AG04449 (cell line): ENCODE measurements around the gene GRIN3B.

Experiments used
- CTCF ChIA-PET: fragments of 350-600 bp; formaldehyde crosslinking; extraction: SDS; loops from one replicate; lab custom pipeline; 2021; ENCODE audit warnings: antibody characterized with exemption; lab: Yijun Ruan, JAX
- POLR2A ChIA-PET: fragments of 400-600, 350-600 bp; formaldehyde crosslinking; extraction: SDS; loops from one replicate; lab custom pipeline; 2020; ENCODE audit warnings: antibody characterized with exemption, inconsistent platforms; lab: Yijun Ruan, JAX
- DNase-seq: peaks from one replicate; pipeline ENCODE4 v3.0.0-alpha.2; 2010; ENCODE audit warnings: low read depth, low spot score
- H3K4me3 ChIP-seq: 2 replicates; pipeline ENCODE4 v1.5.1; 2011; ENCODE audit warnings: low read depth, mild to moderate bottlenecking, control low read depth, low read length
- TF ChIP-seq, protein P1 (sequence below): IDR thresholded peaks from one replicate; pipeline ENCODE4 v1.5.1; 2011; ENCODE audit warnings: mild to moderate bottlenecking, moderate library complexity, low read length, control low read depth, inconsistent platforms; ENCODE audit not compliant: insufficient read depth; ENCODE audit errors: missing control alignments

GRIN3B gene

DNA sequence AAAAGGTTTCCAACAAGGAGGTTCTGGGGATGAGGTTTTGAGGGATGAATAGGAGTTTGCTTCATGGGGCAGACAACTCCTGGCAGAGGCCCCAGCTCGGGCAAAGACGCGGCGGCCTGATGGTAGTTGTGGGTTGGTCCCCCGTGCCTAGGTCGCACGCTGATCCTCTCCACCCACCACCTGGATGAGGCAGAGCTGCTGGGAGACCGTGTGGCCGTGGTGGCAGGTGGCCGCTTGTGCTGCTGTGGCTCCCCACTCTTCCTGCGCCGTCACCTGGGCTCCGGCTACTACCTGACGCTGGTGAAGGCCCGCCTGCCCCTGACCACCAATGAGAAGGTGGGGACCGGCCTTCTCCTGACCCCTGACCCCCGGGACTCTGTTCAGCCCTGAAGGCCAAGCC lies 51.6 kb downstream of the GRIN3B start:
- TF ChIP-seq, protein P1, sequence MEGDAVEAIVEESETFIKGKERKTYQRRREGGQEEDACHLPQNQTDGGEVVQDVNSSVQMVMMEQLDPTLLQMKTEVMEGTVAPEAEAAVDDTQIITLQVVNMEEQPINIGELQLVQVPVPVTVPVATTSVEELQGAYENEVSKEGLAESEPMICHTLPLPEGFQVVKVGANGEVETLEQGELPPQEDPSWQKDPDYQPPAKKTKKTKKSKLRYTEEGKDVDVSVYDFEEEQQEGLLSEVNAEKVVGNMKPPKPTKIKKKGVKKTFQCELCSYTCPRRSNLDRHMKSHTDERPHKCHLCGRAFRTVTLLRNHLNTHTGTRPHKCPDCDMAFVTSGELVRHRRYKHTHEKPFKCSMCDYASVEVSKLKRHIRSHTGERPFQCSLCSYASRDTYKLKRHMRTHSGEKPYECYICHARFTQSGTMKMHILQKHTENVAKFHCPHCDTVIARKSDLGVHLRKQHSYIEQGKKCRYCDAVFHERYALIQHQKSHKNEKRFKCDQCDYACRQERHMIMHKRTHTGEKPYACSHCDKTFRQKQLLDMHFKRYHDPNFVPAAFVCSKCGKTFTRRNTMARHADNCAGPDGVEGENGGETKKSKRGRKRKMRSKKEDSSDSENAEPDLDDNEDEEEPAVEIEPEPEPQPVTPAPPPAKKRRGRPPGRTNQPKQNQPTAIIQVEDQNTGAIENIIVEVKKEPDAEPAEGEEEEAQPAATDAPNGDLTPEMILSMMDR = no peak
- H3K4me3 ChIP-seq = no peak overlapping the region
- ChIA-PET POLR2A (no interaction called here), CTCF (interaction anchor here (1.7 kb wide), 1 partner anchor 13 kb away, joined by 5 read pairs; no protein-coding TSS in a partner anchor)
- DNase-seq = no peak

DNA sequence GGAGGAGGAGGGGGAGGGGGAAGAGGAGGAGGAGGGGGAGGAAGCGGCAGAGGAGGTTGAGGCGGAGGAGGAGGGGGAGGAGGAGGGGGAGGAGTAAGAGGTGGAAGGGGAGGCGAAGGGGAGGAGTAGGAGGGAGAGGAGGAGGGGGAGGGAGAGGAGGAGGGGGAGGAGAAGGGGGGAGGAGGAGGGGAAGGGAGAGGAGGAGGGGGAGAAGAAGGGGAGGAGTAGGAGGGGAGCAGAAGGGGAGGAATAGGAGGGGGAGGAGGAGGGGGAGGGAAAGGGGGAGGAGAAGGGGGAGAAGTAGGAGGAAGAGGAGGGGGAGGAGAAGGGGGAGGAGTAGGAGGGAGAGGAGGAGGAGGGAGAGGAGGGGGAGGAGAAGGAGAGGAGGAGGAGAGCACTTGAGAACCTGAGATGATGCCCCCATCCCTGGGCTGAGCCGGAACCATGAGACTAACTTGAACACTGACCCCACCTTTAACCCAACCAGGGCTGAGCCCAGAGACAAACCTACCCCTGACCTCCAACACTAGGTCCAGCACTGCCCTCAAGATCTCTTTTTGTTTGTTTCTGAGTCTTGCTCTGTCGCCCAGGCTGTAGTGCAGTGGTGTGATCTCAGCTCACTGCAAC lies 52.2 kb downstream of the GRIN3B start:
- TF ChIP-seq, protein P1 = no peak
- no peak overlapping the region for H3K4me3 ChIP-seq
- POLR2A ChIA-PET = no interaction called here
- CTCF ChIA-PET = interaction anchor here (0.6 to 2.4 kb wide), 2 partner anchors 9 to 13 kb away, joined by 3 to 15 read pairs; partner anchors contain the start of gene ARHGAP45
- no peak for DNase-seq

DNA sequence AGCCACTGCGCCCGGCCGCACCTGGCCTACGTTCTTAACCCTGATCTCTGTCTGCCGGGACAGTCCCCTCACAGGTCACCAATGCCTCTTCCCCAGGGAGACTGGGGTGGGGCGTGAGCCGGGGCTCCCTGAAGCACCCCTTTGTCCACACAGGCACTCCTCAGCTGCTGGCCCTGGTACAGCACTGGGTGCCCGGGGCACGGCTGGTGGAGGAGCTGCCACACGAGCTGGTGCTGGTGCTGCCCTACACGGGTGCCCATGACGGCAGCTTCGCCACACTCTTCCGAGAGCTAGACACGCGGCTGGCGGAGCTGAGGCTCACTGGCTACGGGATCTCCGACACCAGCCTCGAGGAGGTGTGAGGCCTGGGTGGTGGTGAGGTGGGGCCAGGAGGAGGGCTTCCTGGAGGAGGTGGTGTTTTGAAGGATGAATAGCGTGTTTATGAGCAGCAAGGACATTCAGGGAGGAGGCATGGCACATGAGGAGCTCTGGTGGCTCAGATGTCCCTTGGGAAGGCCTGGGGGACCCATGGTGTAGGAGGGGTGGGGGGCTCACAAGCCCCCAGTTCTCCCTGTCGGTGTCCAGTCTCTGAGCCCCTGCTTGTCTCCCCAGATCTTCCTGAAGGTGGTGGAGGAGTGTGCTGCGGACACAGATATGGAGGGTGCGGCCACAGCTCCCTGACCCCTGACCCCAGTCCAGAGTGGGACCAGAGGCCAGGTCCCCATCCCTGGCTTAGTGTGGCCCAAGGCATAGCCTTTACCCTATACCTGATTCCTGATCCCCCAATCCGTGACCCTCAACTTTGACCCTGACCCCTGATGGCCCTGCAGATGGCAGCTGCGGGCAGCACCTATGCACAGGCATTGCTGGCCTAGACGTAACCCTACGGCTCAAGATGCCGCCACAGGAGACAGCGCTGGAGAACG lies 53.2 kb downstream of the GRIN3B start:
- ChIA-PET POLR2A (interaction anchor here (0.6 kb wide), 1 partner anchor 14 kb away, joined by 4 read pairs; the partner anchor contains the start of gene ABCA7), CTCF (interaction anchor here (2.4 kb wide), 1 partner anchor 12 kb away, joined by 15 read pairs; the partner anchor contains the start of gene ARHGAP45)
- TF ChIP-seq, protein P1 = no peak

DNA sequence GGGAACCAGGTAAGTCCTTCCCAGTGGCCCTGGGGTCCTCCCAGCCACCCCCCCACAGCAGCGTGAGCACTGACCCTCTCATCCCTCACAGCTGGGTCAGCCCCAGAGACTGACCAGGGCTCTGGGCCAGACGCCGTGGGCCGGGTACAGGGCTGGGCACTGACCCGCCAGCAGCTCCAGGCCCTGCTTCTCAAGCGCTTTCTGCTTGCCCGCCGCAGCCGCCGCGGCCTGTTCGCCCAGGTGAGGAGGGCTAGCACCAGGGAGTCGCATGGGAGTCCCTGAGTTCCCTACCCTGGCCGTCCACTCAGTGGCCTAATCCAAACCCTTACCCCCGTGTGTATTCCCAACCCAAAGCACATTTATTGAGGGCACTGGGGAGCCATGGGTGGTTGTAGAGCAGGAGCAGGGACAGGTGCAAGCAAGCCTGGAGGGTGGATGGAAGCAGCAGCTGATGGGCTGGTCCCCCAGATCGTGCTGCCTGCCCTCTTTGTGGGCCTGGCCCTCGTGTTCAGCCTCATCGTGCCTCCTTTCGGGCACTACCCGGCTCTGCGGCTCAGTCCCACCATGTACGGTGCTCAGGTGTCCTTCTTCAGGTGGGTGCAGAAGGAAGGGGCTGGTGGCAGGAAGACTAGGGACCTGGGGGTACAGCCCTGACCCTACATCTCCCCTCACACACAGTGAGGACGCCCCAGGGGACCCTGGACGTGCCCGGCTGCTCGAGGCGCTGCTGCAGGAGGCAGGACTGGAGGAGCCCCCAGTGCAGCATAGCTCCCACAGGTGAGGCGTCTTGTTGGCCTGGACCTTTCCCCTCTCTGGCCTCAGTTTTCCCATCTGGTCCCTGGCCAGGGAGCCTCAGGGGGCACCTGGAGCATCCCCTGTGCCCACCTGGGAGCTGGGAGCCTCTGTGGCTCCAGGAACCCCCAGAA lies 54.1 kb downstream of the GRIN3B start:
- CTCF ChIA-PET = interaction anchor here (2.4 kb wide), 1 partner anchor 11 kb away, joined by 15 read pairs; the partner anchor contains the start of gene ARHGAP45
- H3K4me3 ChIP-seq = no peak overlapping the region

More for the DNA sequence above, 53.2 kb downstream of the GRIN3B start:
- no peak overlapping the region for H3K4me3 ChIP-seq
- no peak for DNase-seq

DNA sequence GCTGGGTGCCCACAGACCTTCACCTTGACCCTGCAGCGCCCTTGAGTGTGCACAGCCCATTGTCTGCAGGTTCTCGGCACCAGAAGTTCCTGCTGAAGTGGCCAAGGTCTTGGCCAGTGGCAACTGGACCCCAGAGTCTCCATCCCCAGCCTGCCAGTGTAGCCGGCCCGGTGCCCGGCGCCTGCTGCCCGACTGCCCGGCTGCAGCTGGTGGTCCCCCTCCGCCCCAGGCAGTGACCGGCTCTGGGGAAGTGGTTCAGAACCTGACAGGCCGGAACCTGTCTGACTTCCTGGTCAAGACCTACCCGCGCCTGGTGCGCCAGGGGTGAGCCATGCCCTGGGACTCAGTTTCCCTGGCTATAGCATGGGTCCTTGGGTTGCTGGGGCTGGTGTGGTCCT lies 54.8 kb downstream of the GRIN3B start:
- DNase-seq = no peak
- TF ChIP-seq, protein P1 = no peak
- ChIA-PET CTCF (interaction anchor here (2.4 kb wide), 1 partner anchor 11 kb away, joined by 15 read pairs; the partner anchor contains the start of gene ARHGAP45), POLR2A (interaction anchor here (0.6 kb wide), 1 partner anchor 14 kb away, joined by 3 read pairs; no protein-coding TSS in a partner anchor)
- H3K4me3 ChIP-seq = no peak overlapping the region

More for the DNA sequence above, 54.1 kb downstream of the GRIN3B start:
- DNase-seq = no peak
- POLR2A ChIA-PET = interaction anchor here (0.6 kb wide), 1 partner anchor 13 kb away, joined by 3 read pairs; no protein-coding TSS in a partner anchor
- TF ChIP-seq, protein P1 = no peak
